Stimulated activated CD4-positive, alpha-beta T cell treated with anti-CD3 and anti-CD28 coated beads, Interleukin-1b, Interleukin-23, amount 100 ng/mL, for 4 hours (primary cell): ENCODE data around the gene KCNQ1.

Experiments used
- DNase-seq, 2 donors: peaks; one replicate each; pipeline ENCODE4 v3.0.0-alpha.2; 2020; ENCODE audit warnings: low read depth in 2 of 2

KCNQ1 gene

DNA sequence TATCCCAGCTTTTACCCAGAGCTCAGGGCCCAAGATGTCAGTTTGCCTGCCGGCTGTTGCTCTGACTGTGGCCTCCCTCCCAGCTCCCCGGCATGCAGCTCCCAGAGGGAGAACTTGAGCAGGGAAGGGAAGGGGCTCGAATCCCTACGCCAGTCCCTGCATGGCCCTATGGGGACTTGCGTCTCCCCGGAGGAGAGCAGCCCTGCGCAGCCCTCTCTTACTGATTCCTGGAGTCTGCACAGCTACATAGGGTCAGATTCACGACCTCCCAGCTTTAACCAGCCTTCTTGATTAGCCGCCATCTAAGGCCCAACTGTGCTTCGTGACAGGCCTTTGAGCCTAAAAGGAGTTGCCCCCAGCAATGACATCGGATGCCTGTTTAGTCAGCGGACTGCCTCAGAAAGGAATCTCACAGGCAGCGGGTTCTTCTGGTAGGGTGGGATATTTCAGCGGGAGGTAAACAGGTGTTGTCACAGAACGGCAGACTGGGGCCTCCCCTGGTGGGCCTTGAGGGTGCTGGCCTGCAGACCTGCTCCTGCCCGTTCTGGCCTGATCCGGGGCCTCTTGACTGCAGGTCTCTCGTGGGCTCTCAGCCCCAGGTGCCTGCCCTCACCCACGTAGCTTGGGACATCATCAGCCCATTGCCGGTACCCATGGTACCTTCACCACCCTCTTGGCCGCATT lies 298.8 kb downstream of the KCNQ1 start:
- no peak for DNase-seq

GRCh38 chr11:2744166-2744565 lies 299.4 kb downstream of the KCNQ1 start:
- DNase-seq, result no peak

- DNase-seq, result no peak
Measured at GRCh38 chr11:2745511-2745910, 300.7 kb downstream of the KCNQ1 start.

DNA sequence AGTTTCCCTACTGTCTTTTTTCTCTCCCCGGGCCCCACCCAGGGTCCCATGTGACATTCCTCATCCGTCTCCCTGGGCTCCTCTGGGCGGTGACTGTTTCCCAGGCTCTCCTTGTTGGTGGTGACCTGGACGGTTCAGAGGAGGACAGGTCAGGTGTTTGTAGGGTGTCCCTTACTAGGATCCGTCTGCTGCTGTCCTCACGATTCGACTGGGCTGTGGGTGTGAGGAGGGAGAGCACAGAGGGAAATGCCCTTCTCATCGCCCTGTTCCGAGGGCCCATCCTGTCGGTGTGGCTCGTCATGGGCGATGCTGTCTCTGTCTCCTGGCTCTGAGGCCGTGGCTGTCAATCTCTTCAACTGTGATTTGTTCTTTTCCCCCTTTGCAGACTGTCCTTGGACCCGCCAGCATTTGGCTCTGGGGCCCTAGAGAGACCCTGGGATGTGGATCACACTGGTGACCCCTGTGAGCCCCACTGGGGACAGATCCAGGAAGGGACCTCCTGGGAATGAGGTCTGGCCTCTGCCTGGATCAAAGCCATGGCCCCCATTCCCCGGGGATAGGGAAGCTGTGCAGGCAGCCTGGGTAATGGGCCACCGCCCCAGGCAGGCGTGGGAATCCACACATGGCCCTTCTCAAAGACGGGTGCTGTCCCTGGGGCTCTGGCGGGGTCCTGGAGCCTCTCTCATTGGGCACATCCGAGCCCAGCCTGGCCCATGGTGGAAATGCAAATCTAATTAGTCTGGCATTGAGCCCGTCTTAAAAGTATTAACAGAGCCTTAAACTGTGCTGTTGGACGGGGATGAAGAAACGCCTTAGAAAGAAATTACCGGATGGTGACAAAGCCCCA lies 301.8 kb downstream of the KCNQ1 start:
- no peak for DNase-seq

DNA sequence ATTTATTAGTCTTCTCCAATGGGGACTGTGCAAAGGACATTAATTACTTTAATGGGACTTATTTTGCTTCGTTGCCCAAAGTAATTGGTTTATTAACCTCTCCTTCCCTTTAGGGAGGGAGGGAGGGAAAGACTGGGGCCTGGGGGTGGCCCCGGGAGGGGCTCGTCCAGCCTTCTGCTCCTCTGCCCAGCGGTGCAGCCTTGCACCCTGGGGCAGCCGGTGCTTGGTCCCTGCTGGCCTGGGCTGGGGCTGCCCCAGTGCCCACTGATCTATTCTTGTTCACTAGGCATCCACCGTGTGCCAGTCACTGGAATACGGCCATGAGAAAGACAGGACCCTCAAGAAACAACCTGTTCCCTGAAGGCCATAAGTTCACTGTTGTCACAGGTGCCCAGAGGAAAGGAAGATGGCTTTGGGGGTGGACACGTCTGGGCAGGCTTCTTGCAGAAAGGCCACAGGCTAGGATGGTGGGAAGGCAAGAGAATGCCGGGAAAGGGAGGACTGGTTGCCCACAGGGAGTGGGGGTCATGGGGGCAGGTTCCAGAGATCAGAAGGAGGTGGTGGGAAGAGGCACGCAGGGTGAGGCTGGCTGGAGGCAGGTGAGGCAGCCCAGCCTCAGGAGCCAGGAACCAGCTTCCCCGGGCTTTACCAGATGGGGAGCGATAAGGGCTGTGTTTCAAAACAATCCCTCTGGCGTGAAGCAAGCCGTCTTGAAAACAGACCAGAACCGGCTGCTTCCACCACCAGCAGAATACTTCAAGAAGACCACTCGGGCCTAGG lies 302.6 kb downstream of the KCNQ1 start:
- DNase-seq, result no peak

DNA sequence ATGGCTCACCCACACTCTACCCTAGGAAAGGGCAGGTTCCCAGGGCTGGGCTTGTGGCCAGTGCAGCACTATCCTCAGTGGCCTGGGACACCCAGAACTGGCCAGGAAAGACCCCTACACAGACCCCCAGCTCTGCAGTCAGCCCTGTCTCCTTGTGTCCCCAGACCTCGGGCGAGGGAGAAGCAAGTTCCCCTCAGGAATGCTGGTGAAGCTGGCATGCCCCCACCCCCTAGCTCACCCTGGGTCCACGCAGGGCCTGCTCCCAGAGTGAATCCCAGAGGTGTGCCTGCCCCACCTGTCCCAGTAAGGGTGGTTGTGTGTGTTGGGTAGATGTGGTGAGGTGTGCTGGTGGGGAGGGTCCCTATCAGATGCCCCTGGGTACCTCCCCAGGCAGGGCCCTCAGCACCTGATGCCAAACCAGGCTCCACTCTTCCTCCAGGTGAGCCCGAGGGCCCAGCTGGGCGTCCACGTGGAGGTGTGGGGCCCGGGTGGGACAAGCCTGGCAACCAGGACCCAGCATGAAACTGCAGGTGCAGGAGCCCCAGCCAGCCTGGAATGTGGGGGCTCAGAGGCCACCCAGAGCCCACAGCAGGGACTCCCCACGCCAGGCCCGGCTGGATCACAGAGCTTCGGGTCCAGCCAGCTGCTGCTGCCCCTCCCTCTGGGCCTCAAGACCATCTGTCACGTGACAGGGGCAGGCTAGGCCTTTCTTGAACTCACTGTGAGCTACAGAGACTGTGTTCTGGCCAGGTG lies 303.4 kb downstream of the KCNQ1 start:
- no peak for DNase-seq

DNA sequence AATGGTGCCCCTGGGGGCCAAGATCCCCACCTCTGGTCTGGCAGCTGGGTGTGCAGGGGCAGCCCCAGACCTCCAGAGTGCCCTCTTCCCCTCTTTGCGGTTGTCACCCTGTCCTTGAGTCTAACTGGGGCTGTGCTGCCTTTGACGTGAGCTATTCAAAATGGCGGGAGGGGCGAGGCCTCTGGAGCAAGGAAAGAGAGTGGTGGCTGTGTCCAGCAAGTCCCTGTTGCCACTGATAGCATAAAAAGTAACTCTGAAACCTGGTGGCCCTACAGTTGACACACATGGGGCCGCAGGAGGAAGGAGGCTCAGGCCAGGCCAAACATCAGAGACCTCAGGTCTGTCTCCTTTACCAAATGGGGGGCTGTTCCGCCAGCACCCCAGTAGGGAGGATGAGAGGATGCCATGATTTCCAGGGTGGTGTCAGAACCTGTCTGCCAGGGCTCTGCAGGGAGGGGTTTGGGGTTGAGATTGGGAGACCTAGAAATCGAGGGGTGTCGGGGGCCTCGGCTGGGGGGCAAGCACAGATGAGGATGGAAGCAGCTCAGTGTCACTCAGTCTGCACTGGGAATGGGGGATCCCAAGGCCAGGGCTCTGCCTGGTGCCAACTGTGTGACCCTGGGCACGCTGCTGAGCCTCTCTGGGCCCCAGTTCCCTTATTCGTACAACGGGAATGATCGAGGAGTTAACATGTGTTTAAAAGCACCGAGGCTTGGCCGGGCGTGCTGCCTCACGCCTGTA lies 304.2 kb downstream of the KCNQ1 start:
- no peak for DNase-seq

DNA sequence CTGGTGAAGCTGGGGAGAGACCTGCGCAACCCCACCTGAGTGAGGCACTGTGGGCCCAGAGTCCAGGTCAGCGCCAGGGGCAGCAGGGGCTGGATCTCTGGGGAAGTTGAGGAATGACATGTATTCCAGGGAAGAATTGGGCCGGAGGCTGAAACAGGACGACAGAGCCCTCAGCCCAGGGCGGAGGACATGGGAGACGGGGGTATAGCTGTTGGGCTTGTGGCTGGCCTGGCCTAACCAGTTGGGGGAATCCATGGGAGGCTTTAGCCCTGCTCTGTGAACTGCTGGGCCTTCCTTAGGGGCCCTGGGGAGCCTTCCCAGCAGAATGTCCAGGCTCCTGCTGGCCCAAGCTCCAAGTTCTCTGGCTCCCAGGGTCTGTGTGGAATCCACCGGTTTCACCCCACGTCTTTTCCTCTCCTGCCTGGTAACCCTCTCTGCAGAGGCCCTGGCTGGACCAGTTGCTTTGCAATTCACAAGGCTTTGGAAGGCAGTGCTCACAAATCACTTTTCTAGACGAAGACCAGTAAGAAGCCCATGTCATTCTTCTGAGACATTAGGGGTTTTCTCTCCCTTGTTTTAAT lies 305.4 kb downstream of the KCNQ1 start:
- no peak for DNase-seq

GRCh38 chr11:2750682-2751522 lies 306.1 kb downstream of the KCNQ1 start:
- DNase-seq, result no peak

- no peak for DNase-seq
Measured at GRCh38 chr11:2751523-2752203, 306.9 kb downstream of the KCNQ1 start.

DNA sequence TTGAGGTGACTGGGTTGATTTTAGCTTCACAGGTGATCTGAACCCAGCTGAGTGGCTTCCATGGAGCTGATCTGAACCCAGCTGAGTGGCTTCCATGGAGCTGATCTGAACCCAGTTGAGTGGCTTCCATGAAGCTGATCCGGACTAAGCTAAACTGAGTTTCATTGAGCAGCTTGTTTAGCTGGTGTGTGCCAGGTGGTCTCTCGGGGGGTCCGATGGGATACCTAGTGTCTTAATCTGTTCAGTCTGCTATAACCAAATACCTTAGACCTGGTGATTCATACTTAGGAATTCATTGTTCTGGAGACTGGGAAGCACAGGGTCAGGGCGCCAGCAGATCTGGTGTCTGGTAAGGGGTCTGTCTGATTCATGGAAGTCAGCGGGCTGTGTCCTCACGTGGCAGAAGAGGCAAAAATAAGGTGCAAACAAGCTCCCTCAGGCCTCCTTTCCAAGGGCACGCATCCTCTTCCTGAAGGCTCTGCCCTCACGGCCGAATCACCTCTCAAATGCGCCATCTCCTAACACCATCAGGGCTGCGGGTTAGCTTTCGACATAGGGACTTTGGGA lies 307.5 kb downstream of the KCNQ1 start:
- DNase-seq, result no peak

DNA sequence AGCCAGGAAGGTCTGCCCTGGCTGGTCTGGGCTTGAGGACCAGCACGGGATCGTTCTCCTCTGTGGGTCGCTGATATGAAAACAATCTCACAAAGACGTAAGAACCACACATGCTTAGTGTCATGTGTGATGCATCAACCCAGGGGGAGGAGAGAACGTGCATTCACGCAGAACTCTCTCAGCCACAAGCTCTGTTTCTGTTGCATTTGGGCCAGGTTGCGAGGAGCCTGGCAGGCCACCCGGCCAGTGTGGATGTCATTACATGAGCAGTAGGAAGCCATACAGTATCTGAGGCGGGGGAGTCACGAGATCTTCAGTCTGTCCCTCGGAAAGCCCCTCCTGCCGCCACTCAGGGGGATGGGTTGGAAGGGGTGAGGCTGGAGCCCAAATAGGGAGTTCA lies 308.1 kb downstream of the KCNQ1 start:
- no peak for DNase-seq

DNA sequence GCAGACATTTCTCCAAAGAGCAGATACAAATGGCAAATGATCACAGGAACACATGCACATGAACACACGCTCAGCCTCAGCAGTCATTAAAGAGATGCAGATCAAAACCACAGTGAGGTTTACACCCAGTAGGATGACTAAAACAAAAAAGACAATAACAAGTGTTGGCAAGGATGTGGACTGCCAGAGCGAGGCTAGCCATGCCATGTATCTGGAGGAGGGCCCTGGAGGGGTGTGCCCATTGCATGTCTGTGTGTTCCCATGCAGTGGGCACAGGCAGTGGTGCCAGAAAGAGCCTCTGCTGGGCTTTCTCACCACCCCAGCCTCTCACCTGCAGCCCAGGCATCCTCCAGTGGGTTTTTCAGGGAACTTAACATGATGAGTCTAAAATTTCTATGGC lies 309.2 kb downstream of the KCNQ1 start:
- no peak for DNase-seq

DNA sequence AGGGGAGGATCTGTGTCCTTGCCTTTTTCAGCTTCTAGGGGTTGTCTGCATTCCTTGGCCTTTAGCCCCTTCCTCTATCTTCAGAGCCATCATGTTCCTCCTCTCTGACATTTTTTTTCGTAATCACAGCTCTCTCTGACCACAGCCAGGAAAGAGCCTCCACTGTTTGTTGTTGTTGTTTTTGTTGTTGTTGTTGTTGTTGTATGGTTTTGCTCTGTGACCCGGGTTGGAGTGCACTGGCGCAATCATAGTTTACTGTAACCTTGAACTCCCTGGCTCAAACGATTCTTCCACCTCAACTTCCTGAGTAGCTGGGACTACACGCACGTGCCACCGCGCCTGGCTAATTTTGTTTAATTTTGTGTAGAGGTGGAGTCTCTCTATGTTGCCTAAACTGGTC lies 310.3 kb downstream of the KCNQ1 start:
- no peak for DNase-seq

DNA sequence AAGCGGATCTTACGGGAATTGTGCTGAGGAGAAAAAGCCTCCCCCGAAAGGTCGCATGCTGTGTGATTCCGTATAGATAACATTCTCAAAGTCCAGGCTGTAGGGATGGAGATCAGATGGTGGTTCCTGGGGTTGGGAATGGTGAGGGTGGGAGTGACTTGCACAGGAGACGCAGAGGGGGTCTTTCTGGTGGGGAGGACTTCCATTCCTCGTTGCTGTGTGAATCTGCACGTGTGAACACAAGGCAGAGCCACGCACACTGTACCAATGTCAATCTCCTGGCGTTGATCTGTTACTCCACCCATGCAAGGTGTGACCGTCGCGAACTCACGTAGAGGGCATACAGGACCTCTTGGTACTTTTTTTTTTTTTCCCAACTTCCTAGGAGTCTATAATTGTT lies 313.9 kb downstream of the KCNQ1 start:
- no peak for DNase-seq

DNA sequence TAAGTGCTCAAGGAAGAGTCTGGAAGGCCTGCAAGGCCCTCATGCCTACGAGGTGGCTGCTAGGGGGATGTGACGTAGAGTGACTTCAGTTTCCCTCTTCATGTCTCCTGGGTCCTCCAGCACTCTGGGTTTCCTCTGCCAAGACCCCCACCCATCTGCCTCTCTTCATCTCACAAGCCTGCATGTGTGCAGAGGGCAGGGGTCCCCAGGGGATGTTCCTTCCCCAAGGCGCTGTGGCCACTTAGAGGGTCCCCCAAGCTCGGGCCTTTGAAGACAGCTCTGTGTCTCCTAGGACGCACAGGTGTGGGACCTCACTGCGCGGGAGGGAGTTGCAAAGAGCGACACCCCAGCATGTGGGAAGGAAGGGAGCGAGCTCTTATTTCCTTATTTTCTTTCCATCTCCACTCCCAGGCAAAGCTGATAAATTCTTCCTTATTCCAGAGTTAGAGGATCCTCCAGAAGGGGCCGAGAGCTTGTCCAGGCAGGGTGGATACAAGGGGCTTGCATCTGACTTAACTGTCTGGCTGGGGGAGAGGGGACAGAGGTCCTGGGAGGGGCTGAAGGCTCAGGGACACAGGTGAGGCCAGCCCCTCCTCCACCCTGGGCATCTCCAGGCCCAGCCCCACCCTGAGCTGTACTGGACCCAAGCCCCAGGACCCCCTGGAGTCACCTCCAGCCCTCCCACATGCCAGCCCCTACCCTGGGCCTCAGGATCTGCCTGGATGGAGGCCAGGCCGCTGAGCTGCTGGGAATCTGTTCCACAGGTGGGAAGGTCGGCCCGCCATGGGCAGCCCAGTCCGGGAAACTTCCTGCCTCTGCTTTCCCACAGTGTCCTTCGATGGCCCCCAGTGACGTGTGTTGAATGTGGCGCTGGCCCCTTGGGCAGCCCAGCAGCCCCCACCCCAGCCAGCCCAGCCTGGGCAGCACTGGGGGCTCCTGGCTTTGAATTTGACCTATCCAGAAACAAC lies 314.7 kb downstream of the KCNQ1 start:
- no peak for DNase-seq

DNA sequence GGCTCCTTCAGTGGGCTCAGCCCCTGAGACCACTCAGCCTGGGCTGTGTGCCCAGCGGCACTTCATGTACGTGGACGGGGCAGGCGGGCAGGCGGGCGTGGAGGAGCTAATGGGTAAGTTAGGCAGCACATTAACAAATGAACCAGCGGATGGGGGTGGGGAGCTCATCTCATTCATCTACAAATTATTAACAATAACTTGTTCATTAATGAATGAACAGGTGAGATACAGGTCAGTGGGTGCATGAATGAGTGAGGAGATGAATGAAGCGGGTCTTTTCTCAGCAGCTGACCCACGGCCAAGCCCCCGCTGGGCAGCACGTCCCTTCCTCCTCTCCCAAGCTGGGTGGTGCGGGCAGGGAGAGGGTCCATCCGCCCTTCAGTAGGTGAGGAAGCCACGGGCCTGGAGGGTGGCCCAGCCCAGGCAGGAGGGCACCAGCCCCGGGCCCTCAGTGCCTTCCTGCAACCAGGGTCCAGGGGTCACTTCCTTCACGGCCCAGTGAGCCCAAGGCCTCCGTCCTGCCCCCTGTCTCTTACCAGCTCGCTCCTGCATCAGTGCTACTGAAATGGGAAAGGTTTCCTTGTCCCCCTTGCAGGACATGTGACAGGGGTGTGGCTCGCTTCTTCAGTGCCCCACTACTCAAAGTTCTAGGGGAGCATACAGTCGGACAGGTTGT lies 315.5 kb downstream of the KCNQ1 start:
- no peak for DNase-seq
